A172 (cell line): ENCODE measurements around the gene ATF2. TPM values are rescaled to one million over a fixed set of nuclear protein-coding genes. Genes with fewer than 3 reads are reported as not detected.
"Not testable (repeated sequence)": the region's sequence is repeated elsewhere in the genome, so short reads cannot be mapped to it uniquely, and the experiment has no call there.

Experiments
- DNase-seq: peaks from one replicate; pipeline ENCODE4 v3.0.0-alpha.2; 2015; ENCODE audit warnings: low spot score
- total RNA-seq: library from RNA; depleted of rRNA; stranded (reverse); fragments of >200 nt; shearing (Covaris generic); gene quantifications from 2 replicates; pipeline ENCODE4 v1.2.3, GENCODE V29; 2014

Gene ATF2
- total RNA-seq, 1 experiment from 2014 or later, result 41.1 TPM

- no peak for DNase-seq
Observed at GRCh38 chr2:175164235-175164634, 3.8 kb downstream of the ATF2 start.

- DNase-seq, result no peak
Observed at GRCh38 chr2:175158894-175159293, 9.1 kb downstream of the ATF2 start.

- DNase-seq, result peak; percentile 19
Observed at GRCh38 chr2:175156534-175156933, 11.5 kb downstream of the ATF2 start.

- DNase-seq, result peak; percentile 82
Observed at GRCh38 chr2:175154661-175155082, 13.3 kb downstream of the ATF2 start.

GRCh38 chr2:175152242-175152641 lies 15.8 kb downstream of the ATF2 start:
- DNase-seq, result no peak

GRCh38 chr2:175151791-175152190 lies 16.2 kb downstream of the ATF2 start:
- no peak for DNase-seq

GRCh38 chr2:175147186-175147585 lies 20.8 kb downstream of the ATF2 start:
- no peak for DNase-seq

- no peak for DNase-seq
Observed at GRCh38 chr2:175143678-175144077, 24.3 kb downstream of the ATF2 start.

- DNase-seq, result no peak
Observed at GRCh38 chr2:175143191-175143590, 24.8 kb downstream of the ATF2 start.

- no peak for DNase-seq
Observed at GRCh38 chr2:175140332-175140731, 27.7 kb downstream of the ATF2 start.

GRCh38 chr2:175137793-175138192 lies 30.2 kb downstream of the ATF2 start:
- DNase-seq, result no peak

- no peak for DNase-seq
Observed at GRCh38 chr2:175136334-175137215, 31.4 kb downstream of the ATF2 start.

- no peak for DNase-seq
Observed at GRCh38 chr2:175135862-175136261, 32.1 kb downstream of the ATF2 start.

- DNase-seq, result no peak
Observed at GRCh38 chr2:175135177-175135576, 32.8 kb downstream of the ATF2 start.

- no peak for DNase-seq
Observed at GRCh38 chr2:175131252-175131651, 36.8 kb downstream of the ATF2 start.

GRCh38 chr2:175126661-175127060 lies 41.3 kb downstream of the ATF2 start:
- no peak for DNase-seq

GRCh38 chr2:175123254-175123653 lies 44.7 kb downstream of the ATF2 start:
- no peak for DNase-seq

- peak; percentile 42 for DNase-seq
Observed at GRCh38 chr2:175111200-175111657, 56.8 kb downstream of the ATF2 start.

GRCh38 chr2:175108091-175108490 lies 59.9 kb downstream of the ATF2 start:
- not testable (repeated sequence) for DNase-seq

GRCh38 chr2:175107146-175107545 lies 60.9 kb downstream of the ATF2 start:
- DNase-seq, result no peak

- no peak for DNase-seq
Observed at GRCh38 chr2:175103191-175103590, 64.8 kb downstream of the ATF2 start.

GRCh38 chr2:175101514-175101913 lies 66.5 kb downstream of the ATF2 start:
- no peak for DNase-seq

GRCh38 chr2:175097297-175097696 lies 70.7 kb downstream of the ATF2 start:
- peak; percentile 23 for DNase-seq

GRCh38 chr2:175084117-175084516 lies 83.9 kb downstream of the ATF2 start:
- DNase-seq, result not testable (repeated sequence)
